Skeletal muscle satellite cell (primary cell): Measurements from ENCODE around the gene EFNA5.
"Not testable (repeated sequence)": the region's sequence is repeated elsewhere in the genome, so short reads cannot be mapped to it uniquely, and the experiment has no call there.

ENCODE experiments used
- H3K27me3 ChIP-seq: 2 replicates; pipeline ENCODE4 v1.7.0; 2013; ENCODE audit warnings: low read length; ENCODE audit not compliant: control insufficient read depth, insufficient read depth
- H3K36me3 ChIP-seq: 2 replicates; pipeline ENCODE4 v1.7.0; 2013; ENCODE audit warnings: mild to moderate bottlenecking, control low read depth, low read length; ENCODE audit not compliant: insufficient read depth
- H3K4me1 ChIP-seq: 2 replicates; pipeline ENCODE4 v1.7.0; 2013; ENCODE audit warnings: low read length; ENCODE audit not compliant: control insufficient read depth, insufficient read depth
- H3K4me2 ChIP-seq: 2 replicates; pipeline ENCODE4 v1.7.0; 2013; ENCODE audit warnings: mild to moderate bottlenecking, low read length
- H3K4me3 ChIP-seq: 2 replicates; pipeline ENCODE4 v1.7.0; 2013; ENCODE audit warnings: low read length
- H3K9ac ChIP-seq: 2 replicates; pipeline ENCODE4 v1.7.0; 2013; ENCODE audit warnings: mild to moderate bottlenecking, low read depth, low read length, moderate library complexity
- H3K9me3 ChIP-seq: replicated peaks from 2 replicates; pipeline ENCODE4 v1.7.0; 2013; ENCODE audit warnings: mild to moderate bottlenecking, control low read depth, low read length

The EFNA5 gene

DNA sequence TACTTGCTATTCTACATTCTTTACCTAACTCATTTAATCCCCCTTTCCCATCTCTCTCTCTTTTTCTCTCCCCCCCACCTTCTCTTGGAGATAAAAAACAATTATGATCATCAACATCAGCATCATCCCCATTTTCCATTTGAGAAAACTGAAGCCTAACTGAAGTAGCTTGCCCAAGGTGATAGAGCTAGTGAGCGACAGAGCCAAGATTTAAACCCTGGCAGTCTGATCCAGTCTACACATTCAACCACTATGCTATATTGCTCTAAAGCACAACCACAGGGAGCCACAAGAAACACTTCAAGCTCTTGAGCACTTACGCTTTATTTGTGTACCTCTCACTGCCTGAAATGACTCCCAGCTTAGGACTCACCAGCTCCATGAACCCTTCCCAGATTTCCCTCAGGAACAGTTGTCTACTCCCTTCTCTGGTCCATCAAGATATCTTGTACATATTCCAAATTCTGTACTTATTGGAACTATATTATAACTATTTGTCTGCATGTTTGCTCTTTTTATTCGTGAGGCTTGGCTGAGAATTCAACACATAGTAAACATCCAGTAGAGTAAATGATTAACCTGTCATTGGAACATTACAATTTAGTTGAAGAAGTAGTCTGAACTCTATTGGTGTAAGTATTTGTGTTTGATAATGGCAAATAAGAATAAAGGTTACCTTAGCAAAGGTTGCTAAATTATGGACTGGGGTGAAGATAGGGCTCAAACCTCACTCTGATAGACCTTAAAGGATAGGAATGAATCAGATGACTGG is 164.8 kb downstream of the EFNA5 start:
- H3K4me3 ChIP-seq, result no peak overlapping the region

GRCh38 chr5:107504424-107504823 is 166.3 kb downstream of the EFNA5 start:
- H3K4me1 ChIP-seq, result peaks cover 6% of the 10 kb centered on the region
- H3K27me3 ChIP-seq, result no peaks in the 10 kb centered on the region
- no peaks in the 10 kb centered on the region for H3K36me3 ChIP-seq
- H3K4me2 ChIP-seq, result no peak overlapping the region
- no peaks in the 10 kb centered on the region for H3K9me3 ChIP-seq
- H3K4me3 ChIP-seq, result no peak overlapping the region
- no peak overlapping the region for H3K9ac ChIP-seq

More for the DNA sequence above, 164.8 kb downstream of the EFNA5 start:
- Histone ChIP-seq H3K27me3 (no peaks in the 10 kb centered on the region), H3K36me3 (no peaks in the 10 kb centered on the region), H3K9me3 (no peaks in the 10 kb centered on the region), H3K9ac (no peak overlapping the region), H3K4me2 (no peak overlapping the region), H3K4me1 (peaks cover 6% of the 10 kb centered on the region)

DNA sequence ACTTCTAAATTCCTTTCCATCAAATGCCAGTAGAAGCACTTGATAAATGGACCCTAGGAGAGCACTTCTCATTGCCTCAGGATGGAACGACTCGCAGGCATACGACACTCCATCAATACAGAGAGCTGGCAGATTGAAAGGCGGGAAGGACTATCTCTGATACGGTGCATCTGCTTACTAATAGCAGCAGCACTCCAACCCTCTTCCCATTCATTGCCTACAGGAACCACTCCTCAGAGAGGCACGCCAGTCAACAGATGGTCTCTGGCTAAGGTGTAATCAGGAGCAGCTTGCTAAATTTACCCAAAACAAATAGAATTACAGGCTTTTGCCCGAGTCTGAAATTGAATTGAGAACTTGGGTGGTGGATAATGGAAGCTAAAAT is 168.1 kb downstream of the EFNA5 start:
- Histone ChIP-seq H3K9me3 (no peaks in the 10 kb centered on the region), H3K9ac (no peak overlapping the region)

DNA sequence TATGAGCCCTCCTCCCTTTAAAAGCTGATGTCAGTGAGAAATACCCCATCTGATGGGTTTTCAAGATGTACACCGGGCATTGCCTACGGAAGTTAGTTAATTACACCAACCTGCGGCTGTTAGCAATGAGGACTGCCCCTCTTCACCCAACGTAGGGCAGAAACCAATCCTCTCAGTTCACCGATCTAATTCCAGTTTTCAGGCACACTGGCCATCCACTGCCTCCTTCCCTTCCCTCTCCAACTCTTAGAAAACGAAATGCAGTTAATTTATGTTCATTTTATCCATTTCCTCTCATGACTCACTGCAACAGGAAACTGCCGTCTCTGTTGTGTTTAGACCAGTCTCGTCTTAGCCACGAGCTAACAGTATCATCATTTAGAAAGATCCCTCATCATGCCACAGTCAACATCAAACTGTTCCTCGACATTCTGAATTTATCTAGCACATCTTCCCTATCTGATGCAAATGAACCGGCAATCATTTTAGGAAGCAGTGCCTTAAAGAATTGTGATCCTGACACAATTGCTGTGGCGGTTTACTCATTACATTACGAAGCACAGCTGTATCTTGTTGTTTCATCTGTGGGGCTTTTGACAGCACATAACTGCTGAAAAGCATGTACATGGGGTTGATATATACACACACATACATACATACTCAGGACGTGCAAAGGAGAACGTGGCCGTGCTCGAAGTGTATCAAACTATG is 168.6 kb downstream of the EFNA5 start:
- no peak overlapping the region for H3K4me3 ChIP-seq
- H3K27me3 ChIP-seq, result no peaks in the 10 kb centered on the region
- peak overlapping the region; percentile 15 for H3K4me2 ChIP-seq
- H3K36me3 ChIP-seq, result no peaks in the 10 kb centered on the region
- H3K4me1 ChIP-seq, result peaks cover 6% of the 10 kb centered on the region
- H3K9me3 ChIP-seq, result no peaks in the 10 kb centered on the region
- H3K9ac ChIP-seq, result no peak overlapping the region

More for the DNA sequence above, 168.1 kb downstream of the EFNA5 start:
- H3K36me3 ChIP-seq, result no peaks in the 10 kb centered on the region
- H3K4me1 ChIP-seq, result peaks cover 6% of the 10 kb centered on the region
- no peak overlapping the region for H3K4me2 ChIP-seq
- H3K4me3 ChIP-seq, result no peak overlapping the region
- no peaks in the 10 kb centered on the region for H3K27me3 ChIP-seq

GRCh38 chr5:107500840-107501239 is 169.9 kb downstream of the EFNA5 start:
- Histone ChIP-seq H3K9me3 (no peaks in the 10 kb centered on the region), H3K36me3 (no peaks in the 10 kb centered on the region), H3K4me1 (peaks cover 6% of the 10 kb centered on the region), H3K9ac (no peak overlapping the region), H3K4me2 (no peak overlapping the region), H3K4me3 (no peak overlapping the region), H3K27me3 (no peaks in the 10 kb centered on the region)

GRCh38 chr5:107500347-107500746 is 170.4 kb downstream of the EFNA5 start:
- Histone ChIP-seq H3K4me3 (no peak overlapping the region), H3K9ac (no peak overlapping the region), H3K9me3 (no peaks in the 10 kb centered on the region), H3K4me2 (no peak overlapping the region), H3K27me3 (no peaks in the 10 kb centered on the region), H3K4me1 (peaks cover 6% of the 10 kb centered on the region), H3K36me3 (no peaks in the 10 kb centered on the region)

DNA sequence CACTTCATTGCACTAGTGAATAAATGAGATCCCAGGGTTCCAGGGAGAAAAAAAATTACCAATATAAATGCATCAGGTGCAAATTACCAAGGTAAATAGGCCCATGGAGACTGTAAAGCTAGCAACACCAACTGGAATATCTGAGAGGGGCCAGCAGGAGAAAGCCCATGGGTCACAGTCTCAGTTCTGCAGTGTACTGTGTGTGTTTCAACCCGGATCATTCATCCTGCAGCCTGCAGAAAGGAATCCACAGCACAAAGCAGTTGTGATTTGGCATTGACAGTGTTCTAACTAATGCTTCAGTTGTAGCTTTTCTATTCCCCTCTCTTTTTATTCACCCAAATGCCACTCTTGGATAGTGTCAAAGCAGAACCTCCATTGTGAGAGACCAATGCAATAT is 171.0 kb downstream of the EFNA5 start:
- H3K36me3 ChIP-seq, result no peaks in the 10 kb centered on the region
- H3K4me3 ChIP-seq, result no peak overlapping the region
- H3K4me1 ChIP-seq, result peaks cover 6% of the 10 kb centered on the region
- no peaks in the 10 kb centered on the region for H3K9me3 ChIP-seq
- H3K9ac ChIP-seq, result no peak overlapping the region
- H3K4me2 ChIP-seq, result no peak overlapping the region
- H3K27me3 ChIP-seq, result no peaks in the 10 kb centered on the region

DNA sequence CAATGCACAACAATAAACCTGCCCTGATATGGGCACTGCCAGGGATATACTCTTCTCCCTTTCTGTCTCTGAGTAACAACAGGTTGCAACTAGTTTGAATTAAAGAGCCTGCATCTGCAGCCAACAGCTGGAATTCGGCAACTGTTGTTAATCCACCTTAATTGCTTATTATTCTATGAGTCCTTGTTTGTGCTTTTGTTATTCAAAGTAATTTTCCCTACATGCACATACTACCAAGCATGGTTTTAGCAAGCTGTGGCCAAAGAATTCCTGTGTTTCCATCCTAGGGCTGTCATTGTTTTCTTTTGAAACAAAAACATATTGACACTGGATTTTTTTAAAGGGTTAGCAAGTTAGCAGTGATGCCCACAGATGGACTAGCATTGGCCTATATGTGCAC is 171.5 kb downstream of the EFNA5 start:
- Histone ChIP-seq H3K4me3 (no peak overlapping the region), H3K4me2 (no peak overlapping the region), H3K27me3 (no peaks in the 10 kb centered on the region), H3K4me1 (peaks cover 6% of the 10 kb centered on the region), H3K9ac (no peak overlapping the region), H3K36me3 (no peaks in the 10 kb centered on the region), H3K9me3 (no peaks in the 10 kb centered on the region)

DNA sequence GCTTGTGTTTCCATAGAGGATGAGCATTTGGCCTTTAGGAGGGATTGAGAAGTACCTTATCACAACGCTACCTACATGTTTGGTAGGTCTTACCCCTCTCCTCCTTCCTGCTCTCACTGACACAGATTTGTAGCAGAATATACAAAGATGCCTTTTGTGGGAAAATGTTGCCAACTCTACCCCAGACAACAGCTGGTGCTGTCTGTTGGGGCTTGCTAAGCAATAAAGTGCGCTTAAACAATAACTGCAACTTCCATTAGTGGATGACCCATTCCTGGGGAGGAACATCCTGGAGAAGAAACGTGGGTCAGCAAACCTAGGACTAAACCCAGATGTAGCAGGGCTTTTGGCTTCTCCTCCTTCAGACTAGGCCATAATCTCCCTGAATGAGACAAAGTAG is 174.3 kb downstream of the EFNA5 start:
- H3K4me3 ChIP-seq, result no peak overlapping the region
- H3K4me1 ChIP-seq, result no peaks in the 10 kb centered on the region
- H3K4me2 ChIP-seq, result no peak overlapping the region
- no peak overlapping the region for H3K9ac ChIP-seq
- no peaks in the 10 kb centered on the region for H3K27me3 ChIP-seq
- H3K9me3 ChIP-seq, result no peaks in the 10 kb centered on the region
- no peaks in the 10 kb centered on the region for H3K36me3 ChIP-seq

- H3K4me2 ChIP-seq, H3K4me1 ChIP-seq, H3K9ac ChIP-seq: not testable (repeated sequence)
These were observed 176.6 kb downstream of the EFNA5 start for GRCh38 chr5:107494129-107494528.

GRCh38 chr5:107487056-107487542 is 183.6 kb downstream of the EFNA5 start:
- Histone ChIP-seq H3K4me1 (peaks cover 16% of the 10 kb centered on the region), H3K36me3 (no peaks in the 10 kb centered on the region), H3K4me3 (no peak overlapping the region), H3K9me3 (no peaks in the 10 kb centered on the region), H3K9ac (no peak overlapping the region), H3K27me3 (no peaks in the 10 kb centered on the region), H3K4me2 (no peak overlapping the region)

More at GRCh38 chr5:107494129-107494528, 176.6 kb downstream of the EFNA5 start:
- H3K36me3 ChIP-seq, H3K4me3 ChIP-seq, H3K27me3 ChIP-seq, H3K9me3 ChIP-seq: not testable (repeated sequence)
